Measurements from ENCODE around the gene IMMP2L.

DNA sequence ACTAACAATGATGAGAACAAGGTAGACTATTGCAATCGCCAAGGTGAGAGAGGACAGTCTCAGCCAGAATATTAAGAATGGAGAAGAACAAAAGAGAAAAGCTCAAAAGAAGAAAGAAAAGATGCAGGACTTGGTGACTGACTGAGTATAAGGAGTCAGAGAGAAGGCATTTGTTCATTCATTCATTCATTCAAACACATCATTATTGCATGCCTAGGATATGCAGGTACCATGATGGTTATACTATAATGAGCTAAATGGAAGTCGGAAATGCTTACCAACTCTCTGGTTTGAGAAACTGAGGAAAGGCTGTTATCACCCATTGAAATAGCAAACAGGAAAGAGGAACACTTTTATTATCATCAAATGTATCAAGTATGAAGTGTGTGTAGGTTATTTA, 180.7 kb downstream of the IMMP2L start:
- TF ChIP-seq EP300 (IDR thresholded peaks at IDR 0.05) (no peak), POLR2A (IDR thresholded peaks at IDR 0.05) (no peak)
